HepG2 (cell line): ENCODE measurements around the gene ZACN. TPM values are rescaled to one million over a fixed set of nuclear protein-coding genes. Genes with fewer than 3 reads are reported as not detected.

Source experiments
- ARNT ChIP-seq: fragments of 450-650 bp; IDR thresholded peaks from 2 replicates; pipeline ENCODE4 v1.6.1; 2017
- CBFB ChIP-seq: sonication (generic); formaldehyde crosslinking; IDR thresholded peaks from 2 replicates; pipeline ENCODE4 v1.4.0; 2020; ENCODE audit warnings: missing genetic modification reagents
- MEIS2 ChIP-seq: sonication (generic); formaldehyde crosslinking; IDR thresholded peaks from 2 replicates; pipeline ENCODE4 v1.9.0; 2021; ENCODE audit warnings: mild to moderate bottlenecking, missing genetic modification reagents
- MYC ChIP-seq: sonication (generic); formaldehyde crosslinking; IDR thresholded peaks from 2 replicates; pipeline ENCODE4 v1.9.0; 2021; ENCODE audit warnings: missing genetic modification reagents, borderline replicate concordance
- TEAD2 ChIP-seq: sonication (generic); formaldehyde crosslinking; IDR thresholded peaks from 2 replicates; pipeline ENCODE4 v1.9.0; 2021; ENCODE audit warnings: missing genetic modification reagents
- U2AF2 ChIP-seq: fragments of 200-400 bp; formaldehyde crosslinking; IDR thresholded peaks from 2 replicates; pipeline ENCODE4 v1.6.1; 2017; ENCODE audit warnings: low read depth, mild to moderate bottlenecking, low read length
- ZFP37 ChIP-seq: sonication (generic); formaldehyde crosslinking; IDR thresholded peaks from 2 replicates; pipeline ENCODE4 v1.4.0; 2020; ENCODE audit warnings: missing genetic modification reagents, borderline replicate concordance
- polyA plus RNA-seq, 8 experiments: library from polyadenylated mRNA; depleted of rRNA in 3 of 8; stranded (reverse) in 7 of 8; unstranded in 1 of 8; fragments of >200 nt; fragmentation: Illumina TruSeq in 4 of 8; extraction: Trizol in 4 of 8; gene quantifications; 2 replicates each; pipeline versions ENCODE4 v1.2.1 to v1.2.3, GENCODE V29; 2011 to 2016; ENCODE audit warnings: low read depth in 4 of 8, missing spikeins in 1 of 8, mixed read lengths in 1 of 8; ENCODE audit not compliant: insufficient read depth in 1 of 8
- total RNA-seq, 5 experiments: library from RNA; depleted of rRNA; stranded (reverse); fragments of >200 nt; fragmentation: Illumina TruSeq; extraction: Trizol; gene quantifications; 2 replicates each; pipeline ENCODE4 v1.2.3, GENCODE V29; 2016; ENCODE audit warnings: low read depth in 1 of 5
- TF ChIP-seq, protein P1 (sequence below): sonication (generic); formaldehyde crosslinking; IDR thresholded peaks from 2 replicates; pipeline ENCODE4 v1.4.0; 2020; ENCODE audit warnings: mild to moderate bottlenecking, missing genetic modification reagents
- TF ChIP-seq, protein P2 (sequence below): sonication (generic); formaldehyde crosslinking; IDR thresholded peaks from 2 replicates; pipeline ENCODE4 v1.4.0; 2020; ENCODE audit warnings: missing genetic modification reagents
- TF ChIP-seq, protein P3 (sequence below), 2 experiments: sonication (generic) in 1 of 2; formaldehyde crosslinking in 1 of 2; IDR thresholded peaks; 2 replicates each; pipeline versions ENCODE4 v1.6.1 to v1.9.0; 2014 to 2022; ENCODE audit warnings: antibody characterized with exemption in 1 of 2, borderline replicate concordance in 1 of 2, inconsistent platforms in 1 of 2, low read depth in 1 of 2, missing genetic modification reagents in 1 of 2
- TF ChIP-seq, protein P4 (sequence below), 2 experiments: sonication (generic) in 1 of 2; formaldehyde crosslinking in 1 of 2; IDR thresholded peaks; 2 replicates each; pipeline versions ENCODE4 v1.4.0 to v1.6.1; 2018 to 2020; ENCODE audit warnings: missing genetic modification reagents in 2 of 2, borderline replicate concordance in 1 of 2, low read depth in 1 of 2, mild to moderate bottlenecking in 1 of 2, missing biosample characterization in 1 of 2

ZACN gene
- total and polyA plus RNA-seq, 2 of the 13 experiments (the other 11 are each of a cell fraction or from before 2014, with no cell fraction given): 0.11 to 0.15 TPM

DNA sequence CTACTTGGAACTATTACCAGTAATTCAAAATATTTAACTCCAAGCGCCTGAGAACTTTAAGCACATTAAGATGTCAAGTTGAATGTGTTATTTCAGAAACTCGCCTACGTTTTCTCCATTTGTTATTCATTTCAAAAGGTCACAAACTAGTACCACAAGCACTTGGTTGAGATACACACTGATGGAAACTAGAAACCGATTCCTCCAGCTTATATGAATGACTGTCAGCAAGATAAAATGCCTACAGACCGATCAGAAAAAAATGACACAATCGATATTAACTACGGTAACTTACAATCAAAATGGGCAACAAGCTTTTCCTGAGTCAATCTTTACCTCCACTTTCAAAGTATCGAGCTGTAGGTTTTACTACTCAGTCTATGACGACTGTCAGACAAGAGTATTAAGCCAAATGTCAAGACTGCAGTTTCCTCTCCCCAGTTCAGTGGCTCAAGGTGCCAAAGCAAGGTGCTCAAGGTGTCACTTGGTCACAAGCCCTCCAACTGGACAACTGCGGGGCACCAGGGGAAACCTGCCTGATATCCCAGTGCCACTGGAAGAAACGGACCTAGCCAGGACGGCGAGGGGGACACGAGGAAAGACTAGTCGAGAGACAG, 7.3 kb upstream of the ZACN start (continued):
- TF ChIP-seq, protein P1, sequence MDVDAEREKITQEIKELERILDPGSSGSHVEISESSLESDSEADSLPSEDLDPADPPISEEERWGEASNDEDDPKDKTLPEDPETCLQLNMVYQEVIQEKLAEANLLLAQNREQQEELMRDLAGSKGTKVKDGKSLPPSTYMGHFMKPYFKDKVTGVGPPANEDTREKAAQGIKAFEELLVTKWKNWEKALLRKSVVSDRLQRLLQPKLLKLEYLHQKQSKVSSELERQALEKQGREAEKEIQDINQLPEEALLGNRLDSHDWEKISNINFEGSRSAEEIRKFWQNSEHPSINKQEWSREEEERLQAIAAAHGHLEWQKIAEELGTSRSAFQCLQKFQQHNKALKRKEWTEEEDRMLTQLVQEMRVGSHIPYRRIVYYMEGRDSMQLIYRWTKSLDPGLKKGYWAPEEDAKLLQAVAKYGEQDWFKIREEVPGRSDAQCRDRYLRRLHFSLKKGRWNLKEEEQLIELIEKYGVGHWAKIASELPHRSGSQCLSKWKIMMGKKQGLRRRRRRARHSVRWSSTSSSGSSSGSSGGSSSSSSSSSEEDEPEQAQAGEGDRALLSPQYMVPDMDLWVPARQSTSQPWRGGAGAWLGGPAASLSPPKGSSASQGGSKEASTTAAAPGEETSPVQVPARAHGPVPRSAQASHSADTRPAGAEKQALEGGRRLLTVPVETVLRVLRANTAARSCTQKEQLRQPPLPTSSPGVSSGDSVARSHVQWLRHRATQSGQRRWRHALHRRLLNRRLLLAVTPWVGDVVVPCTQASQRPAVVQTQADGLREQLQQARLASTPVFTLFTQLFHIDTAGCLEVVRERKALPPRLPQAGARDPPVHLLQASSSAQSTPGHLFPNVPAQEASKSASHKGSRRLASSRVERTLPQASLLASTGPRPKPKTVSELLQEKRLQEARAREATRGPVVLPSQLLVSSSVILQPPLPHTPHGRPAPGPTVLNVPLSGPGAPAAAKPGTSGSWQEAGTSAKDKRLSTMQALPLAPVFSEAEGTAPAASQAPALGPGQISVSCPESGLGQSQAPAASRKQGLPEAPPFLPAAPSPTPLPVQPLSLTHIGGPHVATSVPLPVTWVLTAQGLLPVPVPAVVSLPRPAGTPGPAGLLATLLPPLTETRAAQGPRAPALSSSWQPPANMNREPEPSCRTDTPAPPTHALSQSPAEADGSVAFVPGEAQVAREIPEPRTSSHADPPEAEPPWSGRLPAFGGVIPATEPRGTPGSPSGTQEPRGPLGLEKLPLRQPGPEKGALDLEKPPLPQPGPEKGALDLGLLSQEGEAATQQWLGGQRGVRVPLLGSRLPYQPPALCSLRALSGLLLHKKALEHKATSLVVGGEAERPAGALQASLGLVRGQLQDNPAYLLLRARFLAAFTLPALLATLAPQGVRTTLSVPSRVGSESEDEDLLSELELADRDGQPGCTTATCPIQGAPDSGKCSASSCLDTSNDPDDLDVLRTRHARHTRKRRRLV (CRISPR knock-in tag): no peak
- TF ChIP-seq ZFP37 (CRISPR knock-in tag) (no peak), MYC (CRISPR knock-in tag) (no peak), U2AF2 (no peak), ARNT (no peak), CBFB (no peak), MEIS2 (CRISPR knock-in tag) (no peak), TEAD2 (CRISPR knock-in tag) (no peak)
- TF ChIP-seq, protein P2, sequence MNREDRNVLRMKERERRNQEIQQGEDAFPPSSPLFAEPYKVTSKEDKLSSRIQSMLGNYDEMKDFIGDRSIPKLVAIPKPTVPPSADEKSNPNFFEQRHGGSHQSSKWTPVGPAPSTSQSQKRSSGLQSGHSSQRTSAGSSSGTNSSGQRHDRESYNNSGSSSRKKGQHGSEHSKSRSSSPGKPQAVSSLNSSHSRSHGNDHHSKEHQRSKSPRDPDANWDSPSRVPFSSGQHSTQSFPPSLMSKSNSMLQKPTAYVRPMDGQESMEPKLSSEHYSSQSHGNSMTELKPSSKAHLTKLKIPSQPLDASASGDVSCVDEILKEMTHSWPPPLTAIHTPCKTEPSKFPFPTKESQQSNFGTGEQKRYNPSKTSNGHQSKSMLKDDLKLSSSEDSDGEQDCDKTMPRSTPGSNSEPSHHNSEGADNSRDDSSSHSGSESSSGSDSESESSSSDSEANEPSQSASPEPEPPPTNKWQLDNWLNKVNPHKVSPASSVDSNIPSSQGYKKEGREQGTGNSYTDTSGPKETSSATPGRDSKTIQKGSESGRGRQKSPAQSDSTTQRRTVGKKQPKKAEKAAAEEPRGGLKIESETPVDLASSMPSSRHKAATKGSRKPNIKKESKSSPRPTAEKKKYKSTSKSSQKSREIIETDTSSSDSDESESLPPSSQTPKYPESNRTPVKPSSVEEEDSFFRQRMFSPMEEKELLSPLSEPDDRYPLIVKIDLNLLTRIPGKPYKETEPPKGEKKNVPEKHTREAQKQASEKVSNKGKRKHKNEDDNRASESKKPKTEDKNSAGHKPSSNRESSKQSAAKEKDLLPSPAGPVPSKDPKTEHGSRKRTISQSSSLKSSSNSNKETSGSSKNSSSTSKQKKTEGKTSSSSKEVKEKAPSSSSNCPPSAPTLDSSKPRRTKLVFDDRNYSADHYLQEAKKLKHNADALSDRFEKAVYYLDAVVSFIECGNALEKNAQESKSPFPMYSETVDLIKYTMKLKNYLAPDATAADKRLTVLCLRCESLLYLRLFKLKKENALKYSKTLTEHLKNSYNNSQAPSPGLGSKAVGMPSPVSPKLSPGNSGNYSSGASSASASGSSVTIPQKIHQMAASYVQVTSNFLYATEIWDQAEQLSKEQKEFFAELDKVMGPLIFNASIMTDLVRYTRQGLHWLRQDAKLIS: no peak
- TF ChIP-seq, protein P3, sequence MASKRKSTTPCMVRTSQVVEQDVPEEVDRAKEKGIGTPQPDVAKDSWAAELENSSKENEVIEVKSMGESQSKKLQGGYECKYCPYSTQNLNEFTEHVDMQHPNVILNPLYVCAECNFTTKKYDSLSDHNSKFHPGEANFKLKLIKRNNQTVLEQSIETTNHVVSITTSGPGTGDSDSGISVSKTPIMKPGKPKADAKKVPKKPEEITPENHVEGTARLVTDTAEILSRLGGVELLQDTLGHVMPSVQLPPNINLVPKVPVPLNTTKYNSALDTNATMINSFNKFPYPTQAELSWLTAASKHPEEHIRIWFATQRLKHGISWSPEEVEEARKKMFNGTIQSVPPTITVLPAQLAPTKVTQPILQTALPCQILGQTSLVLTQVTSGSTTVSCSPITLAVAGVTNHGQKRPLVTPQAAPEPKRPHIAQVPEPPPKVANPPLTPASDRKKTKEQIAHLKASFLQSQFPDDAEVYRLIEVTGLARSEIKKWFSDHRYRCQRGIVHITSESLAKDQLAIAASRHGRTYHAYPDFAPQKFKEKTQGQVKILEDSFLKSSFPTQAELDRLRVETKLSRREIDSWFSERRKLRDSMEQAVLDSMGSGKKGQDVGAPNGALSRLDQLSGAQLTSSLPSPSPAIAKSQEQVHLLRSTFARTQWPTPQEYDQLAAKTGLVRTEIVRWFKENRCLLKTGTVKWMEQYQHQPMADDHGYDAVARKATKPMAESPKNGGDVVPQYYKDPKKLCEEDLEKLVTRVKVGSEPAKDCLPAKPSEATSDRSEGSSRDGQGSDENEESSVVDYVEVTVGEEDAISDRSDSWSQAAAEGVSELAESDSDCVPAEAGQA (IDR thresholded peaks at IDR 0.05; ENCODE audit: low read depth): no peak
- TF ChIP-seq, protein P3 (CRISPR knock-in tag; IDR thresholded peaks at IDR 0.05; ENCODE audit: borderline replicate concordance): 0 out of 2 replicates have a peak, but pooled peaks have one; percentile 18
- TF ChIP-seq, protein P4, sequence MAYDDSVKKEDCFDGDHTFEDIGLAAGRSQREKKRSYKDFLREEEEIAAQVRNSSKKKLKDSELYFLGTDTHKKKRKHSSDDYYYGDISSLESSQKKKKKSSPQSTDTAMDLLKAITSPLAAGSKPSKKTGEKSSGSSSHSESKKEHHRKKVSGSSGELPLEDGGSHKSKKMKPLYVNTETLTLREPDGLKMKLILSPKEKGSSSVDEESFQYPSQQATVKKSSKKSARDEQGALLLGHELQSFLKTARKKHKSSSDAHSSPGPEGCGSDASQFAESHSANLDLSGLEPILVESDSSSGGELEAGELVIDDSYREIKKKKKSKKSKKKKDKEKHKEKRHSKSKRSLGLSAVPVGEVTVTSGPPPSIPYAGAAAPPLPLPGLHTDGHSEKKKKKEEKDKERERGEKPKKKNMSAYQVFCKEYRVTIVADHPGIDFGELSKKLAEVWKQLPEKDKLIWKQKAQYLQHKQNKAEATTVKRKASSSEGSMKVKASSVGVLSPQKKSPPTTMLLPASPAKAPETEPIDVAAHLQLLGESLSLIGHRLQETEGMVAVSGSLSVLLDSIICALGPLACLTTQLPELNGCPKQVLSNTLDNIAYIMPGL (CRISPR knock-in tag; IDR thresholded peaks at IDR 0.05; ENCODE audit: borderline replicate concordance in 1 of 2, low read depth in 1 of 2): no peak
